H1 (cell line): Measurements from ENCODE around the gene COMMD7. TPM values are rescaled to one million over a fixed set of nuclear protein-coding genes. Genes with fewer than 3 reads are reported as not detected.

Source experiments
- CTCF ChIA-PET: fragments of 300-600 bp; sonication (Branson Sonifier 250); formaldehyde crosslinking; loops from one replicate; lab custom pipeline; 2021; ENCODE audit not compliant: partially characterized antibody; lab: Charles Lee
- POLR2A ChIA-PET: fragments of 300-600 bp; sonication (Branson Sonifier 250); formaldehyde crosslinking; loops from one replicate; lab custom pipeline; 2021; ENCODE audit warnings: inconsistent platforms; ENCODE audit not compliant: partially characterized antibody; lab: Charles Lee
- DNase-seq, 2 experiments: peaks; one replicate each; pipeline versions ENCODE4 v3.0.0 to v3.0.0-alpha.2; 2010 to 2022; ENCODE audit warnings: low spot score in 2 of 2, low read depth in 1 of 2, mixed read lengths in 1 of 2
- FAIRE-seq: peaks from 2 replicates; lab custom pipeline; 2011; peaks lifted over from hg19 to GRCh38; lab: Jason Lieb, UNC
- H2AFZ ChIP-seq: 2 replicates; pipeline ENCODE4 v1.8.1; 2012; ENCODE audit warnings: low read length, inconsistent platforms
- H2AK5ac ChIP-seq: 2 replicates; pipeline ENCODE4 v1.6.1; 2013; ENCODE audit warnings: low read depth, low read length
- H2BK120ac ChIP-seq: replicated peaks from 2 replicates; pipeline ENCODE3; 2013; ENCODE audit warnings: low read depth, low read length, inconsistent platforms
- H2BK12ac ChIP-seq: 2 replicates; pipeline ENCODE4 v1.6.1; 2013; ENCODE audit warnings: low read depth, low read length
- H2BK15ac ChIP-seq: 2 replicates; pipeline ENCODE4 v1.6.1; 2013; ENCODE audit warnings: low read length
- H2BK20ac ChIP-seq: 2 replicates; pipeline ENCODE4 v1.6.1; 2013; ENCODE audit warnings: low read length
- H2BK5ac ChIP-seq: 2 replicates; pipeline ENCODE4 v1.6.1; 2013; ENCODE audit warnings: low read depth, low read length
- H3K14ac ChIP-seq: 2 replicates; pipeline ENCODE4 v1.6.1; 2013; ENCODE audit warnings: inconsistent platforms; ENCODE audit not compliant: insufficient read length
- H3K18ac ChIP-seq: 2 replicates; pipeline ENCODE4 v1.6.1; 2013; ENCODE audit warnings: low read length; ENCODE audit errors: extremely low read depth
- H3K23ac ChIP-seq: 2 replicates; pipeline ENCODE4 v1.6.1; 2013; ENCODE audit warnings: inconsistent platforms; ENCODE audit not compliant: insufficient read length
- H3K23me2 ChIP-seq: 2 replicates; pipeline ENCODE4 v1.6.1; 2013; ENCODE audit warnings: low read depth, low read length
- H3K27ac ChIP-seq: 2 replicates; pipeline ENCODE4 v1.6.1; 2011; ENCODE audit warnings: low read depth, low read length, inconsistent platforms
- H3K27me3 ChIP-seq, 4 experiments: replicated peaks in 1 of 4; 1 replicate in 1 of 4; 2 replicates in 3 of 4; pipeline versions ENCODE4 v1.6.1 to v1.8.1; 2011 to 2013; ENCODE audit warnings: low read length in 3 of 4, mild to moderate bottlenecking in 3 of 4, inconsistent platforms in 2 of 4, mixed read lengths in 2 of 4, moderate library complexity in 1 of 4; ENCODE audit not compliant: control insufficient read depth in 3 of 4, insufficient read depth in 3 of 4; ENCODE audit errors: extremely low read depth in 1 of 4
- H3K36me3 ChIP-seq, 4 experiments: 2 replicates each; pipeline versions ENCODE4 v1.6.1 to v1.8.1; 2011 to 2013; ENCODE audit warnings: mild to moderate bottlenecking in 4 of 4, low read length in 3 of 4, moderate library complexity in 2 of 4, control low read depth in 1 of 4, inconsistent platforms in 1 of 4; ENCODE audit not compliant: insufficient read depth in 4 of 4, control insufficient read depth in 2 of 4
- H3K4ac ChIP-seq: replicated peaks from 2 replicates; pipeline ENCODE3; 2013; ENCODE audit warnings: low read length, low read depth, mixed read lengths, inconsistent platforms; ENCODE audit not compliant: insufficient read length
- H3K4me1 ChIP-seq, 4 experiments: replicated peaks in 1 of 4; 1 replicate in 1 of 4; 2 replicates in 3 of 4; pipeline versions ENCODE4 v1.6.1 to v1.8.1; 2011 to 2013; ENCODE audit warnings: low read length in 3 of 4, inconsistent platforms in 2 of 4, mixed read lengths in 1 of 4; ENCODE audit not compliant: insufficient read depth in 4 of 4, control insufficient read depth in 3 of 4
- H3K4me2 ChIP-seq, 2 experiments: 2 replicates each; pipeline versions ENCODE4 v1.6.1 to v1.8.1; 2011 to 2013; ENCODE audit warnings: low read depth in 2 of 2, low read length in 2 of 2, control low read depth in 1 of 2, inconsistent platforms in 1 of 2, mild to moderate bottlenecking in 1 of 2; ENCODE audit not compliant: insufficient read depth in 1 of 2
- H3K4me3 ChIP-seq, 4 experiments: fragments of 200-600, 300-600 bp in 1 of 4; sonication (generic), shearing (Covaris generic), sonication (Bioruptor Twin) in 1 of 4; 2 replicates each; pipeline versions ENCODE4 v1.5.1 to v1.8.1; 2011 to 2016; ENCODE audit warnings: low read length in 4 of 4, low read depth in 3 of 4, control low read depth in 2 of 4, inconsistent platforms in 2 of 4, mild to moderate bottlenecking in 2 of 4, mixed read lengths in 1 of 4, moderate library complexity in 1 of 4; ENCODE audit not compliant: insufficient read depth in 2 of 4; ENCODE audit errors: extremely low read depth in 1 of 4
- H3K56ac ChIP-seq: replicated peaks from 2 replicates; pipeline ENCODE3; 2013; ENCODE audit warnings: low read depth, mild to moderate bottlenecking, mixed read lengths, low read length, inconsistent platforms; ENCODE audit not compliant: insufficient read length
- H3K79me1 ChIP-seq: 2 replicates; pipeline ENCODE4 v1.6.1; 2013; ENCODE audit warnings: low read depth, low read length, control low read depth
- H3K79me2 ChIP-seq, 2 experiments: 2 replicates each; pipeline versions ENCODE4 v1.6.1 to v1.8.1; 2012 to 2013; ENCODE audit warnings: low read length in 2 of 2, mild to moderate bottlenecking in 2 of 2, inconsistent platforms in 1 of 2; ENCODE audit not compliant: insufficient read depth in 2 of 2, control insufficient read depth in 1 of 2
- H3K9ac ChIP-seq, 4 experiments: replicated peaks in 1 of 4; 1 replicate in 1 of 4; 2 replicates in 3 of 4; pipeline versions ENCODE4 v1.6.1 to v1.8.1; 2011 to 2013; ENCODE audit warnings: low read depth in 3 of 4, low read length in 3 of 4, control low read depth in 2 of 4, mild to moderate bottlenecking in 2 of 4, moderate library complexity in 2 of 4, inconsistent platforms in 1 of 4; ENCODE audit errors: extremely low read depth in 1 of 4
- H3K9me3 ChIP-seq, 2 experiments: 2 replicates each; pipeline versions ENCODE4 v1.6.1 to v1.8.1; 2012 to 2013; ENCODE audit warnings: mild to moderate bottlenecking in 2 of 2, moderate library complexity in 2 of 2, control low read depth in 1 of 2, inconsistent platforms in 1 of 2, low read depth in 1 of 2, low read length in 1 of 2, mixed read lengths in 1 of 2; ENCODE audit not compliant: insufficient read depth in 2 of 2
- H4K20me1 ChIP-seq, 2 experiments: replicated peaks in 1 of 2; 2 replicates each; pipeline versions ENCODE3 to v1.8.1; 2011 to 2013; ENCODE audit warnings: inconsistent platforms in 2 of 2, low read length in 2 of 2, mild to moderate bottlenecking in 1 of 2; ENCODE audit not compliant: insufficient read depth in 2 of 2, control insufficient read depth in 1 of 2
- H4K5ac ChIP-seq: 2 replicates; pipeline ENCODE4 v1.6.1; 2013; ENCODE audit warnings: low read length, low read depth, mixed read lengths, inconsistent platforms; ENCODE audit not compliant: insufficient read length
- H4K8ac ChIP-seq: 2 replicates; pipeline ENCODE4 v1.8.0; 2013; ENCODE audit warnings: mild to moderate bottlenecking, moderate library complexity, low read length, inconsistent platforms; ENCODE audit not compliant: insufficient read depth; ENCODE audit errors: extremely low read depth
- H4K91ac ChIP-seq: replicated peaks from 2 replicates; pipeline ENCODE3; 2013; ENCODE audit warnings: low read length, mixed read lengths, inconsistent platforms; ENCODE audit not compliant: insufficient read length
- KDM4A ChIP-seq: IDR thresholded peaks from one replicate; pipeline ENCODE4 v1.7.1; 2012; ENCODE audit warnings: low read depth, mild to moderate bottlenecking, moderate library complexity, low read length, inconsistent platforms; ENCODE audit not compliant: severe bottlenecking
- RAD21 ChIP-seq, 2 experiments: IDR thresholded peaks in 1 of 2; conservative IDR thresholded peaks in 1 of 2; 2 replicates each; pipeline ENCODE4 v1.6.1; 2011; ENCODE audit warnings: low read depth in 2 of 2, low read length in 2 of 2, improper control_type of control experiment in 1 of 2, inconsistent platforms in 1 of 2, mild to moderate bottlenecking in 1 of 2, moderate library complexity in 1 of 2
- RNF2 ChIP-seq: fragments of 200-900, 300-1000 bp; sonication (generic); IDR thresholded peaks from 2 replicates; pipeline ENCODE4 v1.7.1; 2016; ENCODE audit warnings: borderline replicate concordance, low read depth, mild to moderate bottlenecking, antibody characterized with exemption, low read length; ENCODE audit not compliant: poor library complexity, severe bottlenecking; ENCODE audit errors: missing control alignments
- SAP30 ChIP-seq: fragments of 300-600 bp; sonication (generic); IDR thresholded peaks from 2 replicates; pipeline ENCODE4 v1.7.1; 2012; ENCODE audit warnings: low read length, moderate library complexity, mild to moderate bottlenecking, inconsistent platforms; ENCODE audit not compliant: insufficient read depth, insufficient replicate concordance
- TCF12 ChIP-seq: IDR thresholded peaks from 2 replicates; pipeline ENCODE4 v1.6.1; 2011; ENCODE audit warnings: low read depth, mild to moderate bottlenecking, low read length
- WGBS, 2 experiments: shearing (Covaris generic) in 1 of 2; methylation state at CpG; one replicate each; pipeline versions ENCODE4 v1.1.6 to v1.1.7; 2013 to 2015; ENCODE audit warnings: low lambda C conversion rate in 2 of 2, mixed read lengths in 2 of 2, inconsistent platforms in 1 of 2, low coverage in 1 of 2, missing lambda C conversion rate in 1 of 2; ENCODE audit not compliant: insufficient replicate concordance in 2 of 2, insufficient coverage in 1 of 2, insufficient read length in 1 of 2; ENCODE audit errors: extremely low coverage in 1 of 2, missing lambda C conversion rate in 1 of 2; 5-methylcytosine and 5-hydroxymethylcytosine counted together
- polyA plus RNA-seq, 7 experiments: library from polyadenylated mRNA; depleted of rRNA in 3 of 7; stranded (reverse) in 5 of 7; unstranded in 2 of 7; fragments of >200 nt in 5 of 7; fragments of 200-250 nt in 2 of 7; gene quantifications; 1 replicate in 5 of 7; 2 replicates in 1 of 7; 4 replicates in 1 of 7; pipeline versions ENCODE4 v1.2.1 to v1.2.3, GENCODE V29; 2011 to 2013; ENCODE audit warnings: missing spikeins in 2 of 7, mixed read lengths in 2 of 7
- total RNA-seq: library from RNA; stranded (reverse); fragmentation: NEBNext Ultra II Directional; extraction: Animal tissue kit (Norgen Biotek cat#: 25700); gene quantifications from 2 replicates; pipeline ENCODE4 v1.2.1, GENCODE V29; 2021

COMMD7 gene
- total and polyA plus RNA-seq, 2 of the 8 experiments (the other 6 are each of a cell fraction or from before 2014, with no cell fraction given): 39.4 to 48.9 TPM

GRCh38 chr20:32762754-32763201 lies 19.5 kb upstream of the COMMD7 start:
- Histone ChIP-seq H2BK12ac (no peak overlapping the region), H3K4ac (no peak overlapping the region), H4K20me1 (peaks cover 28 to 34% of the 10 kb centered on the region in 2 experiments), H3K4me1 (peaks cover 13 to 21% (median 15%) of the 10 kb centered on the region in 4 experiments), H3K79me1 (no peaks in the 10 kb centered on the region; the same call in 1 of the 2 replicates), H4K91ac (peak overlapping the region; percentile 87), H3K4me2 (peak overlapping the region; percentile 65 to 99), H3K9me3 (no peaks in the 10 kb centered on the region), H3K79me2 (peaks cover 51 to 72% of the 10 kb centered on the region in 2 experiments), H4K5ac (peak overlapping the region; percentile 16), H2BK15ac (no peak overlapping the region), H3K27ac (peak overlapping the region; percentile 62), H3K36me3 (peaks cover 3 to 48% (median 11%) of the 10 kb centered on the region in 4 experiments; a peak in 5 of 8 replicates), H2BK5ac (peak overlapping the region; percentile 86), H3K23ac (no peak overlapping the region), H3K23me2 (peaks cover 14% of the 10 kb centered on the region), H3K9ac (peak overlapping the region; percentile 80 to 96 (median 86)), H2BK20ac (no peak overlapping the region), H4K8ac (peak overlapping the region; percentile 3; the same call in 1 of the 2 replicates), H3K18ac (peak overlapping the region; percentile 94), H3K56ac (peak overlapping the region; percentile 97), H3K27me3 (no peaks in the 10 kb centered on the region), H3K4me3 (peak overlapping the region; percentile 92 to 100 (median 96)), H2AK5ac (0 out of 2 replicates have a peak overlapping the region, but pooled peaks have one; percentile 28), H3K14ac (peak overlapping the region; percentile 20), H2BK120ac (no peak overlapping the region), H2AFZ (no peak overlapping the region)
- ChIA-PET CTCF (interaction anchor here (1.0 to 3.4 kb wide), 11 partner anchors 10 to 109 kb away, joined by 3 to 29 read pairs (median 6); partner anchors contain the start of genes C20orf203 and COMMD7), POLR2A (interaction anchor here (0.9 to 14.6 kb wide), 27 partner anchors 8 to 103 kb away, joined by 3 to 239 read pairs (median 9); partner anchors contain the start of genes C20orf203 and COMMD7)
- no peak for FAIRE-seq
- TF ChIP-seq KDM4A (peak; percentile 24), SAP30 (peak; percentile 87), RNF2 (no peak), RAD21 (IDR thresholded peaks at IDR 0.05 in 1 of 2, conservative IDR thresholded peaks at IDR 0.05 in 1 of 2; ENCODE audit: low read depth in 2 of 2, low read length in 2 of 2) (no peak), TCF12 (no peak)
- WGBS, 2 experiments: 0% methylated on average over 4 of the region's 30 CpGs; no CpG with 5 or more reads in 1 of the 2 experiments
- no peak for DNase-seq
